ENCODE measurements around the gene FBLN2.

FBLN2 gene

GRCh38 chr3:13653631-13654279, 104.8 kb downstream of the FBLN2 start:
- Mint-ChIP-seq H3K27me3 (peaks cover 21% of the 10 kb centered on the region), H3K4me1 (peaks cover 31% of the 10 kb centered on the region), H3K27ac (no peak overlapping the region), H3K9me3 (no peaks in the 10 kb centered on the region), H3K36me3 (ENCODE audit: low read depth) (no peaks in the 10 kb centered on the region), H3K4me3 (no peak overlapping the region)
- DNase-seq (peak; percentile 18), ATAC-seq (peak; percentile 27)

GRCh38 chr3:13654330-13655060, 105.6 kb downstream of the FBLN2 start:
- H3K27ac Mint-ChIP-seq: no peak overlapping the region
- H3K4me3 Mint-ChIP-seq: no peak overlapping the region
- peaks cover 31% of the 10 kb centered on the region for H3K4me1 Mint-ChIP-seq
- H3K27me3 Mint-ChIP-seq: peaks cover 21% of the 10 kb centered on the region
- H3K9me3 Mint-ChIP-seq: no peaks in the 10 kb centered on the region
- no peaks in the 10 kb centered on the region for H3K36me3 Mint-ChIP-seq (ENCODE audit: low read depth)
- peak; percentile 43 for DNase-seq
- ATAC-seq: peak; percentile 30

- H3K27me3 Mint-ChIP-seq: peaks cover 18% of the 10 kb centered on the region
- peaks cover 28% of the 10 kb centered on the region for H3K4me1 Mint-ChIP-seq
- no peak overlapping the region for H3K27ac Mint-ChIP-seq
- no peak overlapping the region for H3K4me3 Mint-ChIP-seq
- DNase-seq (peak; percentile 45), ATAC-seq (peak; percentile 11)
- no peaks in the 10 kb centered on the region for H3K36me3 Mint-ChIP-seq (ENCODE audit: low read depth)
- no peaks in the 10 kb centered on the region for H3K9me3 Mint-ChIP-seq
These were observed 106.4 kb downstream of the FBLN2 start for GRCh38 chr3:13655061-13655913.

- no peak for DNase-seq
- no peak for ATAC-seq
- Mint-ChIP-seq H3K4me1 (peaks cover 21% of the 10 kb centered on the region), H3K4me3 (no peak overlapping the region), H3K27me3 (peaks cover 15% of the 10 kb centered on the region), H3K27ac (no peak overlapping the region), H3K36me3 (ENCODE audit: low read depth) (no peaks in the 10 kb centered on the region), H3K9me3 (no peaks in the 10 kb centered on the region)
These were observed 107.8 kb downstream of the FBLN2 start for GRCh38 chr3:13656584-13657301.

GRCh38 chr3:13657660-13658435, 108.9 kb downstream of the FBLN2 start:
- Mint-ChIP-seq H3K4me1 (peaks cover 21% of the 10 kb centered on the region), H3K27ac (no peak overlapping the region), H3K36me3 (ENCODE audit: low read depth) (no peaks in the 10 kb centered on the region), H3K27me3 (peaks cover 12% of the 10 kb centered on the region), H3K4me3 (no peak overlapping the region), H3K9me3 (no peaks in the 10 kb centered on the region)
- ATAC-seq: peak; percentile 66
- peak; percentile 74 for DNase-seq

- Mint-ChIP-seq H3K27ac (no peak overlapping the region), H3K9me3 (no peaks in the 10 kb centered on the region), H3K27me3 (peaks cover 12% of the 10 kb centered on the region), H3K4me3 (no peak overlapping the region), H3K4me1 (peaks cover 14% of the 10 kb centered on the region), H3K36me3 (ENCODE audit: low read depth) (no peaks in the 10 kb centered on the region)
- ATAC-seq: no peak
- no peak for DNase-seq
These were observed 109.8 kb downstream of the FBLN2 start for GRCh38 chr3:13658681-13659080.

- DNase-seq (no peak), ATAC-seq (no peak)
- Mint-ChIP-seq H3K4me1 (peaks cover 8% of the 10 kb centered on the region), H3K9me3 (no peaks in the 10 kb centered on the region), H3K4me3 (no peak overlapping the region), H3K27me3 (peaks cover 12% of the 10 kb centered on the region), H3K36me3 (ENCODE audit: low read depth) (no peaks in the 10 kb centered on the region), H3K27ac (no peak overlapping the region)
These were observed 110.5 kb downstream of the FBLN2 start for GRCh38 chr3:13659221-13659969.

- H3K9me3 Mint-ChIP-seq: no peaks in the 10 kb centered on the region
- peaks cover 12% of the 10 kb centered on the region for H3K27me3 Mint-ChIP-seq
- peaks cover 3% of the 10 kb centered on the region for H3K4me1 Mint-ChIP-seq
- no peak overlapping the region for H3K4me3 Mint-ChIP-seq
- ATAC-seq (no peak), DNase-seq (no peak)
- H3K36me3 Mint-ChIP-seq (ENCODE audit: low read depth): no peaks in the 10 kb centered on the region
- no peak overlapping the region for H3K27ac Mint-ChIP-seq
These were observed 111.3 kb downstream of the FBLN2 start for GRCh38 chr3:13660042-13660874.

- Mint-ChIP-seq H3K9me3 (no peaks in the 10 kb centered on the region), H3K36me3 (ENCODE audit: low read depth) (no peaks in the 10 kb centered on the region), H3K4me3 (no peak overlapping the region), H3K27ac (no peak overlapping the region), H3K4me1 (no peaks in the 10 kb centered on the region), H3K27me3 (peaks cover 8% of the 10 kb centered on the region)
- DNase-seq (no peak), ATAC-seq (no peak)
These were observed 112.2 kb downstream of the FBLN2 start for GRCh38 chr3:13661121-13661520.

- Mint-ChIP-seq H3K4me1 (no peaks in the 10 kb centered on the region), H3K4me3 (no peak overlapping the region), H3K9me3 (no peaks in the 10 kb centered on the region), H3K27ac (no peak overlapping the region), H3K36me3 (ENCODE audit: low read depth) (no peaks in the 10 kb centered on the region), H3K27me3 (peaks cover 2% of the 10 kb centered on the region)
- no peak for DNase-seq
- no peak for ATAC-seq
These were observed 113.4 kb downstream of the FBLN2 start for GRCh38 chr3:13662238-13662847.

GRCh38 chr3:13663781-13664535, 115.0 kb downstream of the FBLN2 start:
- Mint-ChIP-seq H3K36me3 (ENCODE audit: low read depth) (no peaks in the 10 kb centered on the region), H3K27ac (no peak overlapping the region), H3K9me3 (no peaks in the 10 kb centered on the region), H3K27me3 (no peaks in the 10 kb centered on the region), H3K4me1 (no peaks in the 10 kb centered on the region), H3K4me3 (no peak overlapping the region)
- DNase-seq: no peak
- no peak for ATAC-seq
